ENCODE measurements around the gene SNTG2. TPM values are rescaled to one million over a fixed set of nuclear protein-coding genes. Genes with fewer than 3 reads are reported as not detected.

Gene SNTG2
- total and polyA plus RNA-seq, 10 of the 15 experiments (the other 5 are each of a cell fraction or from before 2014, with no cell fraction given) = not detected

- TF ChIP-seq MLLT1 (IDR thresholded peaks at IDR 0.05) = no peak
- TF ChIP-seq POU2F2 (IDR thresholded peaks at IDR 0.05; ENCODE audit: borderline replicate concordance, low read depth, low read length) = no peak
- no peak for TF ChIP-seq BMI1 (IDR thresholded peaks at IDR 0.05; ENCODE audit: borderline replicate concordance)
- no peak for TF ChIP-seq NR2F1 (conservative IDR thresholded peaks at IDR 0.05)
These were observed 447.5 kb downstream of the SNTG2 start (continued) for GRCh38 chr2:1398191-1398590.

- no peak overlapping the region for H3K9ac ChIP-seq (ENCODE audit: control insufficient read depth, insufficient read depth, low read length)
- ChIA-PET RAD21 (ENCODE audit: unreplicated experiment) (no interaction called here), POLR2A (no interaction called here), SMC1A (ENCODE audit: uncharacterized antibody, unreplicated experiment) (no interaction called here), CTCF (no interaction called here)
- no TSS peak for BruUV-seq (replicated peaks)
- no peak overlapping the region for H3K4me2 ChIP-seq (ENCODE audit: control insufficient read depth, insufficient read depth)
- H3K36me3 ChIP-seq (ENCODE audit: control insufficient read depth in 2 of 2, insufficient read depth in 2 of 2, low read length in 1 of 2) = no peaks in the 10 kb centered on the region
- H3K4me1 ChIP-seq (ENCODE audit: control insufficient read depth, insufficient read depth, low read length) = no peaks in the 10 kb centered on the region
- intact Hi-C loops (cut with micrococcal nuclease; ENCODE audit: unreplicated experiment) (no loop called here), in situ Hi-C loops (cut with MboI) (no loop called here)
- H3K4me3 ChIP-seq = no peak overlapping the region
- H3K27ac ChIP-seq (ENCODE audit: control insufficient read depth, insufficient read depth) = no peak overlapping the region
- H3K9me3 ChIP-seq (replicated peaks; ENCODE audit: control insufficient read depth, insufficient read depth, low read length) = no peaks in the 10 kb centered on the region; the same call in 1 of the 3 replicates
- no peaks in the 10 kb centered on the region for H3K79me2 ChIP-seq (ENCODE audit: control insufficient read depth, insufficient read depth, low read length)
- DNase-seq (ENCODE audit: low read depth, low spot score) (no peak), ATAC-seq (no peak), FAIRE-seq (no peak)
- no peaks in the 10 kb centered on the region for H3K27me3 ChIP-seq (replicated peaks in 1 of 2; ENCODE audit: control insufficient read depth in 2 of 2, insufficient read depth in 2 of 2, low read length in 1 of 2)
- H4K20me1 ChIP-seq (ENCODE audit: control insufficient read depth, insufficient read depth) = no peaks in the 10 kb centered on the region
- WGBS (ENCODE audit: insufficient coverage, insufficient replicate concordance, low lambda C conversion rate, missing lambda C conversion rate) = 17% methylated on average over 8 of the region's 8 CpGs
- H2AFZ ChIP-seq (ENCODE audit: control insufficient read depth, low read depth, low read length) = no peak overlapping the region
- no peak for TF ChIP-seq BCL3 (IDR thresholded peaks at IDR 0.05; ENCODE audit: borderline replicate concordance, insufficient read depth, low read depth, low read length, poor library complexity, severe bottlenecking)
These were observed 450.5 kb downstream of the SNTG2 start for GRCh38 chr2:1400943-1401735.
